ENCODE measurements around the gene TOR1A. TPM values are rescaled to one million over a fixed set of nuclear protein-coding genes. Genes with fewer than 3 reads are reported as not detected.

TOR1A gene
- total RNA-seq, 6 experiments from 2014 or later = 18.4 to 41.3 (median 23.0) TPM

DNA sequence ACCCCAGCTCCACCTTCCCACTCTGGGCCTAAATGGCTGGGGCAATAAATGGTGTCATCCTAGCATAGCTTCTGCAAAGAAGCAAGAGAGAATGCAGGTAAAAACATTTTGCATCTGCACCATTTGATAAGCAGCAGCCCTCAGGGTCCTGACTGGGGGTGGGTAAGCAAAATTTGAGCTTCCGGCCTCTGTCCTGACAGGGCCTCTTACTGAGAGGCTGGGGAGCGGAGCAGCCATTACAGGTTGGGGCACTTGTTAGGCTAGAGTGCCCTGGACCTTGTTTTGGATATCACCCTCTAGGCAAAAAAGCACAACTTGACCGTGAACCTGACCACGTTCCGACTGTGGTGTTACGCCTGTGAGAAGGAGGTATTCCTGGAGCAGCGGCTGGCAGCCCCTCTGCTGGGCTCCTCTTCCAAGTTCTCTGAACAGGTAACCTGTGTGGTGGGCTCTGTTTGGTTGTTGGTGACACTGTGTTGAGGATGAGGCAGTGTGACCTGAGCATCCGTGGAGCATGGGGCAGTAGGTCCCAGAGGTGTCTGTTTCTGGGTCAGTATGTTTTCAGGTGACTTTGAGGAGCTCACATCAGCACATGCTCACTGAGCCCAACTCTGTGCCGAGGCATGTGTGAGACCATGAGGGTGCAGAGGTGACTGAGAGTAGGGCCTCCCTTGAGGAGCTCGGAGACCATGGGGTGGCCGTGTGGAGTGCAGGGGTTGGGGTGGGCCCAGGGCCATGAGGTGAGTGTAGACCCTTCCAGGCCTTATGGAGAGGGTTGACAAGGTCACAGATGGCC, 34.4 kb upstream of the TOR1A start:
- Histone ChIP-seq H3K9me3 (no peaks in the 10 kb centered on the region), H3K36me3 (peaks cover 0 to 34% (median 2%) of the 10 kb centered on the region in 4 donors), H3K27ac (no peak overlapping the region), H3K27me3 (no peaks in the 10 kb centered on the region), H3K4me3 (no peak overlapping the region), H3K4me1 (no peaks in the 10 kb centered on the region)
- TF ChIP-seq CTCF (IDR thresholded peaks at IDR 0.05) (no peak), POLR2A (IDR thresholded peaks at IDR 0.05) (no peak)
- 63% methylated on average over 4 of the region's 11 CpGs for WGBS (ENCODE audit: insufficient coverage, low coverage, low lambda C conversion rate, missing lambda C conversion rate)
- DNase-seq (no peak), ATAC-seq (no peak)
- intact Hi-C loops (cut with DNase I) = no loop called here

DNA sequence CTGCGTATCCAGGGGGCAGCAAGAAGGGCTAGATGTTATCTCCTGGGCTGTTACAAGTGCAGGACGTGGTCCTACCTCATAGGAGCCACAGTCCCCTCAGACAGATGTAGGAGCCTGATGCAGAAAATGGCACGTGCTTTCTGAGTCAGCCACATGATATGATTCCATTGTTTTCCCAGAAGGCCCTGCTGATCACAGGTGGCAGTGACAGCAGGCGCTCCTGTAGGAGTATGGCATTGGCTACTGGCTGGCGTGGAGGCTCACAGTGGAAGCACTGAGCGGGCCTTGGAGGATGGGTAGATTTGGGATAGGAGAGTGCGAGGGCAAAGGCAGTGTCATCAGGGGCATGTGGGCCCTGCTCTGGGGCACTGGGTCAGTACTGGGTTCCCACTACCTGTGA, 33.3 kb upstream of the TOR1A start:
- TF ChIP-seq CTCF (IDR thresholded peaks at IDR 0.05) (no peak), POLR2A (IDR thresholded peaks at IDR 0.05) (no peak)
- no CpG with 5 or more reads among the region's 7 CpGs for WGBS (ENCODE audit: insufficient coverage, low coverage, low lambda C conversion rate, missing lambda C conversion rate)
- DNase-seq (no peak), ATAC-seq (no peak)
- H3K9me3 ChIP-seq = no peaks in the 10 kb centered on the region
- intact Hi-C loops (cut with DNase I) = no loop called here
- no peak overlapping the region for H3K27ac ChIP-seq
- H3K4me1 ChIP-seq = no peaks in the 10 kb centered on the region
- peaks cover 0 to 44% (median 7%) of the 10 kb centered on the region in 4 donors for H3K36me3 ChIP-seq
- no peaks in the 10 kb centered on the region for H3K27me3 ChIP-seq
- H3K4me3 ChIP-seq = no peak overlapping the region

DNA sequence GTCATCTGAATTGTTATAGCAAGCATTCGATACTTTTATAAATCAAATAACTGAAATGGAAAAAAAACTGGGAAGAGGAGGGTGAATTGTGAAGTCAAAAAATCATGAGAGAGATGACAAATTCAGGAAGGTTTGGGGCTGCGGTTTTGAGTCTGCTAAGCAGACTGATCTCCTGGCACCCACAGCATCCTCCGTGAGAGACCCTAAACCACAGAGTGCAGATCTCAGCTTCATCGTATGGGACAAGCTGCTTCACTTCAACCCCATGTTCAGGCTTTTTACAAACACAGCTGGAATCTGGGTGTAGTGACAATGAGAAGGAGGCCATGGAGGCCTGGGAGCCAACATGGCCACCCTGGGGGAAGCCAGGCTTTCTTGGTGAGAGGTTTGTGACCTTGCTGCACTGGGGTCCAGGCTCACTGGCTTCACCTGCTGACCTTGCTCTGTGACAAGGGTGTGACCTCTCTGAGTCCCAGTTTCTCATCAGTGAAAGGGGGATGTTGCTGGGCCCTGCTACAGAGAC, 30.7 kb upstream of the TOR1A start:
- Histone ChIP-seq H3K36me3 (peaks cover 0 to 34% (median 7%) of the 10 kb centered on the region in 4 donors), H3K4me3 (no peak overlapping the region), H3K27ac (no peak overlapping the region), H3K4me1 (no peaks in the 10 kb centered on the region), H3K27me3 (no peaks in the 10 kb centered on the region), H3K9me3 (no peaks in the 10 kb centered on the region)
- no peak for TF ChIP-seq POLR2A (IDR thresholded peaks at IDR 0.05)
- TF ChIP-seq CTCF (IDR thresholded peaks at IDR 0.05) = no peak
- intact Hi-C loops (cut with DNase I) = no loop called here
- ATAC-seq = no peak
- no peak for DNase-seq
- 87% methylated on average over 1 of the region's 4 CpGs for WGBS (ENCODE audit: insufficient coverage, low coverage, low lambda C conversion rate, missing lambda C conversion rate)

DNA sequence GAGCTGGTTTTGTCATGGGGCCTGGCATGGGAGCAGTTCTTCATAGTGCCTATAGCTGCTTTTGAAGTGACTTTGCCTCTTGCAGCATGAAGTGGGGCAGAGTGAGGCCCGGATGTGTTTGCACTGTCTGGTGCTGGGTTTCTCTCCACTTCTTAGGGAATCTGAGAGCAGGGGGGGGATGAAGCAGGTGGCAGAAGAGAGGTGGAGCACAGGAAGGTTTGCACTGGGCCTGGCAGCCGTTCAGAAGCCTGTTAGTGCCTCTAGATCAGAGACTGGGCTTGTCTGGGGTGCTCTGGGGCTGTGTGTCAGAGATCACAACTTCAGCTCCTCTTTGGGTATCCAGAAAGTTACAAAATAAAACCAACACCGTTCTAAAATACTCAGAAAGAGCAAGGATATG, 29.7 kb upstream of the TOR1A start:
- WGBS (ENCODE audit: insufficient coverage, low coverage, low lambda C conversion rate, missing lambda C conversion rate) = 42% methylated on average over 2 of the region's 3 CpGs
- H3K27me3 ChIP-seq = no peaks in the 10 kb centered on the region
- H3K9me3 ChIP-seq = no peaks in the 10 kb centered on the region
- no peak overlapping the region for H3K4me3 ChIP-seq
- H3K27ac ChIP-seq = no peak overlapping the region
- no peaks in the 10 kb centered on the region for H3K4me1 ChIP-seq
- H3K36me3 ChIP-seq = peaks cover 0 to 34% (median 7%) of the 10 kb centered on the region in 4 donors
- ATAC-seq (no peak), DNase-seq (no peak)
- TF ChIP-seq CTCF (IDR thresholded peaks at IDR 0.05) (no peak), POLR2A (IDR thresholded peaks at IDR 0.05) (no peak)
- intact Hi-C loops (cut with DNase I) = no loop called here
